Kidney epithelial cell (primary cell): ENCODE measurements around the gene OCIAD1. TPM values are rescaled to one million over a fixed set of nuclear protein-coding genes. Genes with fewer than 3 reads are reported as not detected.

ENCODE experiments used
- DNase-seq: peaks from one replicate; pipeline ENCODE4 v3.0.0-alpha.2; 2010; ENCODE audit warnings: low read depth
- H3K27me3 ChIP-seq: 2 replicates; pipeline ENCODE4 v1.6.0; 2011; ENCODE audit warnings: low read length; ENCODE audit not compliant: control insufficient read depth, insufficient read depth
- H3K36me3 ChIP-seq: 2 replicates; pipeline ENCODE4 v1.5.1; 2011; ENCODE audit warnings: low read length; ENCODE audit not compliant: control insufficient read depth, insufficient read depth
- H3K4me3 ChIP-seq: 2 replicates; pipeline ENCODE4 v1.5.1; 2011; ENCODE audit warnings: low read depth, mild to moderate bottlenecking, control low read depth, low read length
- CTCF ChIP-seq: IDR thresholded peaks from 2 replicates; pipeline ENCODE4 v1.5.1; 2011; ENCODE audit warnings: mild to moderate bottlenecking, moderate library complexity, low read length, control low read depth, inconsistent platforms; ENCODE audit not compliant: insufficient read depth, poor library complexity, severe bottlenecking
- total RNA-seq: library from RNA; depleted of rRNA; stranded (reverse); fragments of >200 nt; gene quantifications from 2 replicates; pipeline ENCODE4 v1.2.3, GENCODE V29; 2015

Gene OCIAD1
- total RNA-seq = 154 and 166 TPM in 2 replicates

GRCh38 chr4:48830706-48831531, at the start of gene OCIAD1:
Gene OCIAD1, plus strand, starts transcription at chr4:48831088. Its CDS starts 1,537 bp downstream, at chr4:48832625.
- H3K4me3 ChIP-seq = peak within 1 kb of the TSS; percentile 94
- DNase-seq = peak; percentile 99
- no peak for TF ChIP-seq CTCF
- no peaks in the 10 kb centered on the region for H3K27me3 ChIP-seq
- peaks cover 1% of the 10 kb centered on the region for H3K36me3 ChIP-seq

- Histone ChIP-seq H3K27me3 (no peaks in the 10 kb centered on the region), H3K4me3 (no peak overlapping the region), H3K36me3 (no peaks in the 10 kb centered on the region)
- DNase-seq = no peak
- no peak for TF ChIP-seq CTCF
These were observed 48.9 kb upstream of the OCIAD1 start for GRCh38 chr4:48781968-48782367.

- DNase-seq = no peak
- Histone ChIP-seq H3K4me3 (no peak overlapping the region), H3K36me3 (no peaks in the 10 kb centered on the region), H3K27me3 (no peaks in the 10 kb centered on the region)
- TF ChIP-seq CTCF = no peak
These were observed 45.6 kb upstream of the OCIAD1 start for GRCh38 chr4:48785302-48785701.

- no peak for DNase-seq
- no peaks in the 10 kb centered on the region for H3K27me3 ChIP-seq
- H3K36me3 ChIP-seq = no peaks in the 10 kb centered on the region
- no peak overlapping the region for H3K4me3 ChIP-seq
- no peak for TF ChIP-seq CTCF
These were observed 44.3 kb upstream of the OCIAD1 start for GRCh38 chr4:48786549-48786948.

- H3K4me3 ChIP-seq = no peak overlapping the region
- no peaks in the 10 kb centered on the region for H3K27me3 ChIP-seq
- H3K36me3 ChIP-seq = no peaks in the 10 kb centered on the region
- DNase-seq = no peak
- TF ChIP-seq CTCF = no peak
These were observed 43.8 kb upstream of the OCIAD1 start for GRCh38 chr4:48787056-48787455.

- no peaks in the 10 kb centered on the region for H3K27me3 ChIP-seq
- H3K4me3 ChIP-seq = no peak overlapping the region
- no peaks in the 10 kb centered on the region for H3K36me3 ChIP-seq
- DNase-seq = no peak
- TF ChIP-seq CTCF = no peak
These were observed 40.3 kb upstream of the OCIAD1 start for GRCh38 chr4:48790561-48790960.
